GM21423 (cell line): ENCODE results near the gene FAM118B.
"Not testable (repeated sequence)": the region's sequence is repeated elsewhere in the genome, so short reads cannot be mapped to it uniquely, and the experiment has no call there.

Source experiments
- ATAC-seq: cut with Tn5 transposase; IDR thresholded peaks from one replicate; pipeline ENCODE4 v1.9.1; 2021; ENCODE audit warnings: mild to moderate bottlenecking, moderate library complexity; ENCODE audit not compliant: unreplicated experiment

The FAM118B gene

DNA sequence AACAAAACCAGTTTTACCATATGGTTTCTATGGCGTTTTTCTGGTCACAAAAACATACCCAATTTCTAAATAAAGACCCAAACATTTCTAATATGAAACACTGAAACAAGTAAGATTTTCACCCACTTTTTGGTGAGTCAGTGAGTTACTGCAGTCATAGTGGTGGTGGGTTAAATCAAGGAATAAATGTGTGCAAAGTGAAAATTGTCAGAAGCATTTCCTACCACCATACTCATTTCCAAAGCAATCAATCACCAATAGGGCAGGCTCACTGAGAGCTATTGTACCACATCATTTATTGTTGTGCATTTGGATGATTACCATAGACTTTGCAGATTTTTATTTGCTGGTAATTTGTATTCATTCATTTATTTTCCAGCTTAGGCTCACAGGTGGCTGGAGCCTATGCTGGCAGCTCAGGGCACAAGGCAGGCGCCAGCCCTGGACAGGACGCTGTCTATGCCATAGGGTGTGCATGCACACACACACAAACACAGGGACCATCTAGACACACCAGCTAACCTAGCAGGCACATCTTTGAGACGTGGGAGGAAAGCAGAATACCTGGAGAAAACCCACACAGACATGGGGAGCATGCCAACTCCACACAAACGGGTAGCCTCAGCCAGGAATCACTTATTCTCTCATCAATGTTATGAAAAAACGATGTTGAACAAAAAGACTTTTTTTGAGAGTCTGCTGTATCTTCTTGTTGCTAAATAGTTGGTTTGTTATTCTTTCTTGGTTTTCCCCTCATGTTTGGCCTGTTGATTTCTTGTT is 5.1 kb downstream of the FAM118B start:
- no peak for ATAC-seq

DNA sequence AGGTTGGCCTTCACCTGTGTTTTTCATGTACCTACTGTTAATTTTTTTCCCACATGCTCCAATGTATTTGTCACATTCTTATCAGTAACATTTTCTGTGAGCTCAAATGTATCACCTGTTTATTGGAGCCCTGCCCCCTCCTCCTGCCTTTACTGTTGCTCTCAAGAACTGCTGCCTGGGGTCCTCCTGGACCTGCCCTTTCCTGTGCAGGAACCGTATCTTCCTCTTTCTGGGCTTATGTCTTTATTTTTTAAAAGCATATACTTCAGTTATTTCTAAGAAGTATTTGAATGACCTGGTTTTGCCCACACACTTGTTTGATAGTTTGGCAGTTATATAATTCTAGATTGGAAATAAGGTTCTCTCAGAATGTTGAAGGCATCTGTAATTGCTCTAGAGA is 5.9 kb downstream of the FAM118B start:
- ATAC-seq, result no peak

DNA sequence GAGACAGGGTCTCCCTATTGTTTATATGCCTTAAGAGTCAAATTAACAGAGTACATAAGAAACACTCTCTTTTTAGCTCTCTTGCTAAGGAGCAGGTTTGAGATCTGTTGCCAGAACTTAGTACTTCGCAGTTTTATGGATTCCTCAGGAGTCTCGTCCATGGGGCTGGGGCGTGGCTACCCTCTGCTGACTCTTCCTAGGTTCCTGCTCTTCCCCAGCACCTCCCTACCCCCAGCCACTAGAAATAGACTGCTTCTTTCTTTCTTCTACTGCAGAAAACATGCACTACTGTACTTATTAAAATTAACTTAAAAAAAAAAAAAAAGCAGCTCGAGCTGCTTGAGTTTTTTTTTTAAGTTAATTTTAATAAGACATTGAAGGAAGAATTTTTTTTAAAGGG is 8.0 kb downstream of the FAM118B start:
- ATAC-seq, result no peak

GRCh38 chr11:126224647-126225294 is 13.2 kb downstream of the FAM118B start:
- ATAC-seq, result no peak

DNA sequence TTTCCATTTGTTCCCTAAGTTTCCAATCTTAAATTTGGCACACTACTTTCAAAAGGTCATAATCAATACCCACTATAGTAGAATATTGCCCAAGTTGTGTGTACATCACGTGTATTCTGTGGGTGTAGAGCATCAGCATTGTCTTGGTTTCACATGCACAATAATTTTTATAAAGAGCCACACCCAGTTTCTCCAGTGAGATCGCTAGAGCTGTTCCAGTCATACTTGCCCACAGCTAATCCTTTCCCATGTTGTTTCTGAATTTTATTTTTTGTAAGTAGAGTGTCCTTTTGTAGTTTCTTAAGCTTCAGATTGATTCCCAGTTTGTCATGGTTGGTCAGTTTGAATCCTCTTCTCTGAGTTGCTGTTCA is 13.7 kb downstream of the FAM118B start:
- no peak for ATAC-seq

- ATAC-seq, result no peak
Observed at GRCh38 chr11:126226334-126227084, 14.9 kb downstream of the FAM118B start.

DNA sequence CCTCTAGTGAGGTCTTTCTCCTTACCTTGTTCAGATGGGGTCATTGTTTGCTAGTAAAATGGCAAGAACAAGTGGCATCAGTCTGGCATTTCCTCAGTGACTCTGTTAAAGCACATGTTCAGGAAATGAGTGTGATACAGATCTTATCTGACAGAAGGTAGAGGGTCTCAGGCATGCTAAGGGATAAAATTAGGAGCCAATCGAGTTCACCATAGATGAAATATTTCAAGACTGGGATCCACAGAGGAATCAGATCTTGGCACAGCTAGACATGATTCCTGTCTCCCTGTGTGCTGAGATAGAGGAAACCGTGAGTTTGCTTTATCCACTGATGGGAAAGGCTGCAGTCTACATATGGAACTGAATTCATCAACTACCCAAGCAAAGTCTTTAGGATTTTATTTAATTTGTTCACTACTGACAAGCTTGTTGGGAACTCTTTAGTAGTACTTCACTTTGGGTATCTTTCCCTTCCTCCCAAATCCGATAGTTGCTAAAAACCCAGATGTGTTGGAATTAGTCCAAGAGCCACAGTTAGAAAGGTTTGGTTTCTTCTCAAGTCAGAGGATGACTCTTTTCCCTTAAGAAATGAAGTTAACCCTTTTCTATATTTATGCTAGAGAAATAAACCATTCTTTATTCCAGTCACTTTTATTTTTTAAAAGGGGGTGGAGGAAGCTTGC is 18.4 kb downstream of the FAM118B start:
- ATAC-seq, result no peak

- no peak for ATAC-seq
Observed at GRCh38 chr11:126231725-126232459, 20.3 kb downstream of the FAM118B start.

GRCh38 chr11:126232683-126233082 is 21.1 kb downstream of the FAM118B start:
- no peak for ATAC-seq

- ATAC-seq, result no peak
Observed at GRCh38 chr11:126233391-126233790, 21.8 kb downstream of the FAM118B start.

DNA sequence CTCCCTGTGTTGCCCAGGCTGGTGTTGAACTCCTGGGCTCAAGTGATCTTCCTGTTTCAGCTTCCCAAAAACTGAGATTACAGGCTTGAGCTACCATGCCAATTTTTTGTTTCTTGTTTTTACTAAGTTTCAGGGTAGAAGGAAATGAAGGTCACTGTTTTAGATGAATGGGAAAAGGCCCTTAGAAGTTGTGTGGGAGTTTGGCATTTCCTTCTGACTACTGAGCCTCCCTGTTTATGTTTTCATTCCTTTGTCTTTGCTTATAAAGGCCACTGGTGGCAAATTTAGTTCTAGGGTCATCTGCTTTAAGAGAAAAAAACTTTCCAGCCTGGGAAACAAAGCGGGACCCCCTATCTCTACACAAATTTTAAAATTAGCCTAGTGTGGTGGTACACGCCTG is 35.1 kb downstream of the FAM118B start:
- ATAC-seq, result no peak

- ATAC-seq, result no peak
Observed at GRCh38 chr11:126253265-126253664, 41.7 kb downstream of the FAM118B start.

GRCh38 chr11:126254819-126255218 is 43.2 kb downstream of the FAM118B start:
- ATAC-seq, result no peak

GRCh38 chr11:126255507-126255906 is 43.9 kb downstream of the FAM118B start:
- not testable (repeated sequence) for ATAC-seq

DNA sequence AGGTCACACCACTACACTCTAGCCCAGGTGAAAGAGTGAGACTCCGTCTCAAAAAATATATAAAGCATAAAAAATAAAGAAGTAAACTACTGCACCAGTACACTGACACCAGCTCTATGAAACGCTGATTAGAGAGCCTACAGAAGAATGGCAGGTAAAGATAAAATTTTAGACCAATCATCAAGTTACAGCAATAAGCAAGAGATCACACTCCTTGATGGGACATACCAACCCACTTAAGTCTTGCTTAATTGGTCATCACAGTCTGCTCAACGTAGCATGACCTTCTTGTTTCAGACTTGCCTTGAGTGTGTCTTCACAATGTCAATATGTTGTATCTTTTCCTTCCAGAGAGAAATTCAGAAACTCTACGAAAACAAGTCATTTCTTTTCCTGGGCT is 44.6 kb downstream of the FAM118B start:
- ATAC-seq, result no peak

- no peak for ATAC-seq
Observed at GRCh38 chr11:126257144-126257543, 45.6 kb downstream of the FAM118B start.

GRCh38 chr11:126257764-126258163 is 46.2 kb downstream of the FAM118B start:
- ATAC-seq, result no peak

- no peak for ATAC-seq
Observed at GRCh38 chr11:126262216-126262615, 50.6 kb downstream of the FAM118B start.

- ATAC-seq, result no peak
Observed at GRCh38 chr11:126263489-126263888, 51.9 kb downstream of the FAM118B start.

- ATAC-seq, result no peak
Observed at GRCh38 chr11:126265811-126266210, 54.2 kb downstream of the FAM118B start.

DNA sequence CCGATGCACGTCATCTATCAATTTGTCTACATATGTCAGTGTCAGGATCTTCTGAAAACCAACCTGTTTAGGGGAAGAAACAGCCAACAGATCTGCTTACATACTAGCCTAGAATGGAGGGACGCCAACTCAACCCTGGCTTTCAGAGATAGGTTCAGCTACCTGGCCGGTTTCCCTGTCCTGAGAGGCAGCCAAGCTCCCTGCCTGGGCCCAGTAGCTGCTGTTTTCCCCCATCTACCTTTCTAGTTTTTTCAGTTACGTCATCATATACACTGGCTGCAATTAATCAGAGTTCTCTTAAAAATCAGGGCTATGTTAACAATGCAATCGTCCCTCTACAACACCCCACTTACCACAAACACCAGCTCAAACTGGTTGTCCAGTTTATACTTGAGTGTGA is 56.1 kb downstream of the FAM118B start:
- ATAC-seq, result no peak
